ENCODE measurements around the gene DAD1. TPM values are rescaled to one million over a fixed set of nuclear protein-coding genes. Genes with fewer than 3 reads are reported as not detected.
"Not testable (repeated sequence)": the region's sequence is repeated elsewhere in the genome, so short reads cannot be mapped to it uniquely, and the experiment has no call there.

DAD1 gene
- total RNA-seq: 213 and 272 TPM in 2 replicates

GRCh38 chr14:22589096-22589839 is at the start of gene DAD1:
DAD1 (minus strand) TSS chr14:22589224; CDS start chr14:22589157, 67 bp downstream.
- peak; percentile 98 for DNase-seq (ENCODE audit: insufficient read length, low spot score, missing footprints)
- Histone ChIP-seq H3K27me3 (ENCODE audit: insufficient read depth, low read length) (peaks cover 23% of the 10 kb centered on the region), H3K4me3 (ENCODE audit: insufficient read depth, low read length) (peak within 1 kb of the TSS; percentile 85), H2AFZ (ENCODE audit: low read length) (peak within 1 kb of the TSS; percentile 96), H3K4me1 (ENCODE audit: insufficient read depth, low read length) (peaks cover 21% of the 10 kb centered on the region), H3K79me2 (ENCODE audit: insufficient read depth, low read length) (peaks cover 48% of the 10 kb centered on the region), H3K36me3 (ENCODE audit: insufficient read depth, low read length) (peaks cover 9% of the 10 kb centered on the region), H3K9me3 (ENCODE audit: low read depth, low read length) (no peaks in the 10 kb centered on the region), H3K27ac (ENCODE audit: low read depth, low read length) (peak within 1 kb of the TSS; percentile 99), H3K4me2 (ENCODE audit: insufficient read depth, low read length) (peak within 1 kb of the TSS; percentile 97), H4K20me1 (ENCODE audit: insufficient read depth, low read length) (peaks cover 6% of the 10 kb centered on the region)
- TF ChIP-seq CTCF (IDR thresholded peaks at IDR 0.05; ENCODE audit: extremely low read depth, low read depth, low read length): no peak

- H4K20me1 ChIP-seq (ENCODE audit: insufficient read depth, low read length); H3K9me3 ChIP-seq (ENCODE audit: low read depth, low read length); H3K4me3 ChIP-seq (ENCODE audit: insufficient read depth, low read length); H3K27ac ChIP-seq (ENCODE audit: low read depth, low read length); H2AFZ ChIP-seq (ENCODE audit: low read length); H3K79me2 ChIP-seq (ENCODE audit: insufficient read depth, low read length); H3K4me1 ChIP-seq (ENCODE audit: insufficient read depth, low read length); H3K4me2 ChIP-seq (ENCODE audit: insufficient read depth, low read length); DNase-seq (ENCODE audit: insufficient read length, low spot score, missing footprints); H3K27me3 ChIP-seq (ENCODE audit: insufficient read depth, low read length); H3K36me3 ChIP-seq (ENCODE audit: insufficient read depth, low read length): not testable (repeated sequence)
These were observed 47.0 kb upstream of the DAD1 start for GRCh38 chr14:22635980-22636379.

- no peak for DNase-seq (ENCODE audit: insufficient read length, low spot score, missing footprints)
- TF ChIP-seq CTCF (IDR thresholded peaks at IDR 0.05; ENCODE audit: extremely low read depth, low read depth, low read length): no peak
- Histone ChIP-seq H3K4me2 (ENCODE audit: insufficient read depth, low read length) (no peak overlapping the region), H3K27me3 (ENCODE audit: insufficient read depth, low read length) (peaks cover 5% of the 10 kb centered on the region), H3K4me1 (ENCODE audit: insufficient read depth, low read length) (peaks cover 19% of the 10 kb centered on the region), H4K20me1 (ENCODE audit: insufficient read depth, low read length) (no peaks in the 10 kb centered on the region), H3K9me3 (ENCODE audit: low read depth, low read length) (no peaks in the 10 kb centered on the region), H2AFZ (ENCODE audit: low read length) (no peak overlapping the region), H3K79me2 (ENCODE audit: insufficient read depth, low read length) (no peaks in the 10 kb centered on the region), H3K4me3 (ENCODE audit: insufficient read depth, low read length) (no peak overlapping the region), H3K36me3 (ENCODE audit: insufficient read depth, low read length) (no peaks in the 10 kb centered on the region), H3K27ac (ENCODE audit: low read depth, low read length) (no peak overlapping the region)
These were observed 45.3 kb upstream of the DAD1 start for GRCh38 chr14:22634233-22634900.

- no peak overlapping the region for H3K4me3 ChIP-seq (ENCODE audit: insufficient read depth, low read length)
- no peak for TF ChIP-seq CTCF (IDR thresholded peaks at IDR 0.05; ENCODE audit: extremely low read depth, low read depth, low read length)
- no peaks in the 10 kb centered on the region for H3K9me3 ChIP-seq (ENCODE audit: low read depth, low read length)
- peak overlapping the region; percentile 48 for H3K27ac ChIP-seq (ENCODE audit: low read depth, low read length)
- H3K4me1 ChIP-seq (ENCODE audit: insufficient read depth, low read length): peaks cover 19% of the 10 kb centered on the region
- H3K79me2 ChIP-seq (ENCODE audit: insufficient read depth, low read length): no peaks in the 10 kb centered on the region
- H3K27me3 ChIP-seq (ENCODE audit: insufficient read depth, low read length): peaks cover 5% of the 10 kb centered on the region
- DNase-seq (ENCODE audit: insufficient read length, low spot score, missing footprints): peak; percentile 95
- H4K20me1 ChIP-seq (ENCODE audit: insufficient read depth, low read length): no peaks in the 10 kb centered on the region
- H3K36me3 ChIP-seq (ENCODE audit: insufficient read depth, low read length): no peaks in the 10 kb centered on the region
- H2AFZ ChIP-seq (ENCODE audit: low read length): no peak overlapping the region
- peak overlapping the region; percentile 54 for H3K4me2 ChIP-seq (ENCODE audit: insufficient read depth, low read length)
These were observed 41.5 kb upstream of the DAD1 start for GRCh38 chr14:22630486-22630885.
